ENCODE data around the gene WDR72. TPM values are rescaled to one million over a fixed set of nuclear protein-coding genes. Genes with fewer than 3 reads are reported as not detected.
A peak's percentile ranks its signal among the peaks of the same experiment; 100 is the strongest.
"Not testable (repeated sequence)": the region's sequence is repeated elsewhere in the genome, so short reads cannot be mapped to it uniquely, and the experiment has no call there.

Gene WDR72
- total RNA-seq, 6 experiments from 2014 or later = 12.0 to 26.5 (median 22.4) TPM

DNA sequence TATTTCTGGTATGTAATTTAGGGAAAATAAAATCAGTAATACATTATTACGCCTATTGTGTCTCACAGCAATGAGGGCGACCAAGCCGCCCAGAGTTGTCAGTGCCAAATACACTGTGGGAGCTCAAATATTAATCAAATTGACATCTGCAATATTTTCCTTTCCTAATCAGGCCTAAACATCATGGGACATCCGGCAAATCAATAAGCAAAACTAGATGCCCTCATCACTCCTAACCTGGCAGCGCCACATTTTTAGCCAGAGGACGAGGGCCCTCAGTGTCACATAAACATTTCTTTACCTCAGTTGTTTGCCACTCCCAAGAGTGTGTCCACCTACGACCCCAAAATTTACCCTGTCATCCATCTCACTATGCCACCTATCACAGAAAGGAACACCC lies 64.1 kb downstream of the WDR72 start:
- peak in 3 of 4 donors; percentile 10 to 16 (median 12) for ATAC-seq
- TF ChIP-seq POLR2A (IDR thresholded peaks at IDR 0.05) = no peak
- TF ChIP-seq, protein P1, sequence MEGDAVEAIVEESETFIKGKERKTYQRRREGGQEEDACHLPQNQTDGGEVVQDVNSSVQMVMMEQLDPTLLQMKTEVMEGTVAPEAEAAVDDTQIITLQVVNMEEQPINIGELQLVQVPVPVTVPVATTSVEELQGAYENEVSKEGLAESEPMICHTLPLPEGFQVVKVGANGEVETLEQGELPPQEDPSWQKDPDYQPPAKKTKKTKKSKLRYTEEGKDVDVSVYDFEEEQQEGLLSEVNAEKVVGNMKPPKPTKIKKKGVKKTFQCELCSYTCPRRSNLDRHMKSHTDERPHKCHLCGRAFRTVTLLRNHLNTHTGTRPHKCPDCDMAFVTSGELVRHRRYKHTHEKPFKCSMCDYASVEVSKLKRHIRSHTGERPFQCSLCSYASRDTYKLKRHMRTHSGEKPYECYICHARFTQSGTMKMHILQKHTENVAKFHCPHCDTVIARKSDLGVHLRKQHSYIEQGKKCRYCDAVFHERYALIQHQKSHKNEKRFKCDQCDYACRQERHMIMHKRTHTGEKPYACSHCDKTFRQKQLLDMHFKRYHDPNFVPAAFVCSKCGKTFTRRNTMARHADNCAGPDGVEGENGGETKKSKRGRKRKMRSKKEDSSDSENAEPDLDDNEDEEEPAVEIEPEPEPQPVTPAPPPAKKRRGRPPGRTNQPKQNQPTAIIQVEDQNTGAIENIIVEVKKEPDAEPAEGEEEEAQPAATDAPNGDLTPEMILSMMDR (IDR thresholded peaks at IDR 0.05) = no peak

DNA sequence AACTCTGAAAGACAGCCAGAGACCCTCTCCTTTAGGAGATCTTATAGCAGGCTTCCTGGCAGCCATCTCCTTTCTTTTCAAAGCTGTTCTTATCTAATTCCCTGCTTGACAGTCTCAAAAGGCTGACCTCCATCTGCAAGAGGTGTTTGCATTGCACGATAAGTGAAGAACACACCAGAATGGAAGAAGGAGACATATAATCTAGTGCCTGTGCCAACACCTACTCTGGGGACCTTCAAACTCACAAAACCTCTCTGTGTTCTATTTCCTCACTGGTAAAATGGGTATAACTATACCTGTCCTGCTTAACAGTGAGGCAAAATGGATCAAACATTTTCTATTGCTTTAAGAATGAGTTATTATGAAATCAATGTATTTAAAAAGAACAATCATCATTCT lies 65.0 kb downstream of the WDR72 start:
- H3K27me3 ChIP-seq = no peaks in the 10 kb centered on the region
- H3K4me1 ChIP-seq = peaks cover 0 to 23% (median 9%) of the 10 kb centered on the region in 4 donors
- ATAC-seq (peak; percentile 7 to 50 (median 16)), DNase-seq (no peak)
- peaks cover 0 to 6% (median 0%) of the 10 kb centered on the region in 4 donors for H3K36me3 ChIP-seq
- H3K27ac ChIP-seq = peak overlapping the region in 1 of 3 donors; percentile 42
- peak overlapping the region in 1 of 3 donors; percentile 23 for H3K4me3 ChIP-seq
- no peaks in the 10 kb centered on the region for H3K9me3 ChIP-seq
- WGBS (ENCODE audit: insufficient coverage, low coverage, low lambda C conversion rate, missing lambda C conversion rate) = 9% methylated on average over 1 of the region's 1 CpG
- intact Hi-C loops (cut with DNase I) = no loop called here
- no peak for TF ChIP-seq POLR2A (IDR thresholded peaks at IDR 0.05)
- TF ChIP-seq, protein P1 (IDR thresholded peaks at IDR 0.05) = no peak

More for the DNA sequence above, 64.1 kb downstream of the WDR72 start:
- Histone ChIP-seq H3K4me3 (no peak overlapping the region), H3K9me3 (no peaks in the 10 kb centered on the region), H3K4me1 (peaks cover 0 to 23% (median 9%) of the 10 kb centered on the region in 4 donors), H3K27me3 (no peaks in the 10 kb centered on the region), H3K27ac (no peak overlapping the region), H3K36me3 (peaks cover 0 to 6% (median 0%) of the 10 kb centered on the region in 4 donors)
- 59% methylated on average over 7 of the region's 7 CpGs for WGBS (ENCODE audit: insufficient coverage, low coverage, low lambda C conversion rate, missing lambda C conversion rate)
- no peak for DNase-seq
- intact Hi-C loops (cut with DNase I) = no loop called here

DNA sequence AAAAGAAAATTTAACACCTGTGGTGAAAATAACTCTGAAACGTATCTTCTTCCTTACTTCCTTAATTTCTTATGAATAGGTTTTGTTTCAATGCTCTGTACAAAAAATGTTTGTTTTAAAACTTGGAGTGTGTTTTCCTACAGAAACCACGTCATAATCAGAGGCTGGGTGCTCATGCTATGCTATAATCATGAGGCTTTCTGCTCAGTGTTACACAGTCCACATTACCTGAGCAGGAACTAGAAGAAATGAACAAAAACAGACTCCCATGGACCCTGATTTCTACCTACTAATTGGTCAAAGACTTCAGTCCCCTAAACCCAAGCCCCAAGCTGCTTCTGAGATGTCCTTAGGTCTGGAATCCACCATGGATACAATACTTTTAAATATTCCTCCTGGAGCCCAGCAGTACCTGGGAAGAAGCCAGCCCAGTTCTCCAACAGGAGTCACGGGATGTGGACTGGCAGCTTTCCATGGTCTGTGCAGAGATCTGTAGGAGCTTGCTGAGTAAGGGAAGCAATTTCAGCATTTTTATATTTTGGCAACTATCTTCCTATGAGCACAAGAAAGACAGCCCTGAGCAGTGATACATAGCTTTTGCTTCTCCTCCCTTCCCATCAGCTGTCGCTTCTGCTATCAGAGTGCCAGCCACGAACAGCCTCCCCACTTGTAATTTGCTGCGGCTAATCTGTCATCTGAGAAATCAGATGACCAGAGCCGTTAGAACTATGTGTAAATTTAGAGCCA lies 65.6 kb downstream of the WDR72 start:
- H3K9me3 ChIP-seq = no peaks in the 10 kb centered on the region
- no peaks in the 10 kb centered on the region for H3K27me3 ChIP-seq
- no peak for TF ChIP-seq POLR2A (IDR thresholded peaks at IDR 0.05)
- TF ChIP-seq, protein P1 (IDR thresholded peaks at IDR 0.05) = no peak
- peak; percentile 86 to 93 (median 90) for ATAC-seq
- H3K27ac ChIP-seq = peak overlapping the region in 1 of 3 donors; percentile 42
- H3K36me3 ChIP-seq = peaks cover 0 to 6% (median 0%) of the 10 kb centered on the region in 4 donors
- peak overlapping the region in 1 of 3 donors; percentile 23 for H3K4me3 ChIP-seq
- H3K4me1 ChIP-seq = peaks cover 0 to 23% (median 9%) of the 10 kb centered on the region in 4 donors
- intact Hi-C loops (cut with DNase I) = no loop called here
- 30% methylated on average over 7 of the region's 7 CpGs for WGBS (ENCODE audit: insufficient coverage, low coverage, low lambda C conversion rate, missing lambda C conversion rate)
- DNase-seq = peak; percentile 82 to 89 (median 88)

DNA sequence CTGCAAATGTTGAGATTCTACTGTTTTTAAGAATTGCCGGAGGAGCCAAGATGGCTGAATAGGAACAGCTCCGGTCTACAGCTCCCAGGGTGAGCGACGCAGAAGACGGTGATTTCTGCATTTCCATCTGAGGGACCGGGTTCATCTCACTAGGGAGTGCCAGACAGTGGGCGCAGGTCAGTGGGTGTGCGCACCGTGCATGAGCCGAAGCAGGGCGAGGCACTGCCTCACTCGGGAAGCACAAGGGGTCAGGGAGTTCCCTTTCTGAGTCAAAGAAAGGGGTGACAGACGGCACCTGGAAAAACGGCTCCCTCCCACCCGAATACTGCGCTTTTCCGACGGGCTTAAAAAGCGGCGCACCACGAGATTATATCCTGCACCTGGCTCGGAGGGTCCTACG lies 75.3 kb downstream of the WDR72 start:
- H3K27me3 ChIP-seq; H3K27ac ChIP-seq; H3K4me1 ChIP-seq; H3K4me3 ChIP-seq; intact Hi-C loops (cut with DNase I); H3K9me3 ChIP-seq; H3K36me3 ChIP-seq; DNase-seq; ATAC-seq: not testable (repeated sequence)
- 78% methylated on average over 10 of the region's 23 CpGs for WGBS (ENCODE audit: insufficient coverage, low coverage, low lambda C conversion rate, missing lambda C conversion rate)

DNA sequence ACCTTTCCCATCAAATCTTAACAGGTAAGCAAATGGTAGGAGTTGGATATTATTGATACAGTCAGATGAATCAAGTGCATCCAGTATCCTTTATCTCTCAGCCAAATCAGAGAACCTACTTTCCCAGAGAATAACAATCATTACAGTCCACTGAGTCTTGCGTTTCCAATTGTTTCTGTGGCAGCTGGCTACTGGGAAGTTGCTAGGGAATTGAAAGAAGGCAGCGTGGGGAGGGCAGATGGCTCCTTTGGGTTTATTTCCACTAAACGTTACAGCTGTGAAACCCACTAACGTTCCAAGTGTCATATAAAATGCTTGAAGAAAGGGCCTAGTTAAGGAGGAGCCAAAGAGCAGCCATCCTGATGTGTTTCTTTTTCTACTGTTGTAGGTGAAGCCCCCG lies 78.4 kb downstream of the WDR72 start:
- Histone ChIP-seq H3K4me1 (no peaks in the 10 kb centered on the region), H3K36me3 (peaks cover 0 to 1% (median 0%) of the 10 kb centered on the region in 4 donors), H3K27me3 (no peaks in the 10 kb centered on the region), H3K9me3 (no peaks in the 10 kb centered on the region), H3K27ac (no peak overlapping the region), H3K4me3 (no peak overlapping the region)
- TF ChIP-seq POLR2A (IDR thresholded peaks at IDR 0.05) = no peak
- TF ChIP-seq, protein P1 (IDR thresholded peaks at IDR 0.05) = no peak
- WGBS (ENCODE audit: insufficient coverage, low coverage, low lambda C conversion rate, missing lambda C conversion rate) = 68% methylated on average over 5 of the region's 5 CpGs
- DNase-seq = no peak
- intact Hi-C loops (cut with DNase I) = no loop called here
- ATAC-seq = no peak

Data from right lobe of liver (tissue), 6 donors.